ENCODE data around the gene TMED10. TPM values are rescaled to one million over a fixed set of nuclear protein-coding genes. Genes with fewer than 3 reads are reported as not detected.

TMED10 gene
- total and polyA plus RNA-seq, 2 of the 13 experiments (the other 11 are each of a cell fraction or from before 2014, with no cell fraction given), result 311 to 377 TPM

DNA sequence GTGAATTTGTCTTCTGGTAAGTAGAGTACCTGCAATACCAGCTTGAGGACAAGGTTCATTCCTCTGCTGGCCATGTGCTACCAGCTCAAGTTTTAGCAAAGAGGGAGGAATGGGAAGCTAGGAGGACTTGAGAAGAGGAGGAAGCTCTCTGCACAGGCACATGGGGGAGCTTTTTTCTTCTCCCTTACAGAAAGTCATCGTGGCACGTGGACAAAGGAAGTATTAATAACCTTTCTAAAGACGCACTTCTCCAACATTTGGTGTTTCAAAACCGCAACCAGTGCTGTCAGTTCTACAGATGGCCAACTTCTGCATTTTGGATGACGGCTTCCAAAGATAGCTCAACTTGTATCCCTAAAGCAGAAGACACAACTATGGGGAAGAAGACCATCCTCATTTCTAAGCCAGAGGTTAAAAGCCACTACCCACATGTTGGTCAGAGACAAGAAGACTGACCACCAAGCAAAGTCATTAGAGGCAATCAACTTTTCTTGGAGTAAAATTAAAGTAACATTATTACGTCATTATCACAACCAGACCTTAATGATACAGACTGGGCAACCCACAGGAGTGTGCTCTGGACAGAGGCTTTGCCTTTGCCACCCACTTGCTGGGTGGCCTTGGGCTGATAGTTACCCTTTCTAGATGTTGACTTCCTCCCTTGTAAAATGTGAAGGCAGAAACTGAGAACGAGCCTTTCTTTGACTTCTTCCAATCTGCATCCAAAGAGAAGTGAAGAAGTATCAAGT is 12.3 kb upstream of the TMED10 start:
- FAIRE-seq (no peak), DNase-seq (ENCODE audit: low spot score) (no peak), ATAC-seq (no peak)
- Histone ChIP-seq H3K4me2 (ENCODE audit: low read depth, low read length) (no peak overlapping the region), H3K79me2 (ENCODE audit: insufficient read depth, low read length) (no peaks in the 10 kb centered on the region), H3K4me1 (ENCODE audit: insufficient read depth, low read length) (peaks cover 20% of the 10 kb centered on the region; the same call in 1 of the 2 replicates), H3K9me3 (ENCODE audit: low read length) (no peaks in the 10 kb centered on the region), H3K36me3 (replicated peaks in 1 of 2; ENCODE audit: control insufficient read depth in 1 of 2, insufficient read depth in 2 of 2, low read length in 2 of 2) (no peaks in the 10 kb centered on the region), H3K27ac (ENCODE audit: extremely low read length, insufficient read depth, low read length) (no peak overlapping the region), H3K9ac (ENCODE audit: insufficient read depth, low read depth, low read length) (no peak overlapping the region), H3K4me3 (replicated peaks in 1 of 3; ENCODE audit: insufficient read depth in 1 of 3, low read depth in 2 of 3, low read length in 3 of 3) (no peak overlapping the region), H4K20me1 (ENCODE audit: insufficient read depth, low read length) (no peaks in the 10 kb centered on the region), H2AFZ (ENCODE audit: low read length) (no peak overlapping the region), H3K27me3 (ENCODE audit: control insufficient read depth in 1 of 2, insufficient read depth in 2 of 2, low read length in 2 of 2) (peaks cover 0 to 18% of the 10 kb centered on the region in 2 experiments; a peak in 3 of 5 replicates)
- POLR2A ChIA-PET, result no interaction called here
- TF ChIP-seq ATF7 (IDR thresholded peaks at IDR 0.05) (peak; percentile 58), ATF7 (CRISPR knock-in tag; IDR thresholded peaks at IDR 0.05) (no peak), ZNF264 (CRISPR knock-in tag; IDR thresholded peaks at IDR 0.05) (no peak), PAWR (CRISPR knock-in tag; IDR thresholded peaks at IDR 0.05; ENCODE audit: borderline replicate concordance) (no peak), ZNF703 (CRISPR knock-in tag; IDR thresholded peaks at IDR 0.05; ENCODE audit: borderline replicate concordance) (no peak), CHCHD3 (CRISPR knock-in tag; IDR thresholded peaks at IDR 0.05) (no peak)
- TF ChIP-seq, protein P1, sequence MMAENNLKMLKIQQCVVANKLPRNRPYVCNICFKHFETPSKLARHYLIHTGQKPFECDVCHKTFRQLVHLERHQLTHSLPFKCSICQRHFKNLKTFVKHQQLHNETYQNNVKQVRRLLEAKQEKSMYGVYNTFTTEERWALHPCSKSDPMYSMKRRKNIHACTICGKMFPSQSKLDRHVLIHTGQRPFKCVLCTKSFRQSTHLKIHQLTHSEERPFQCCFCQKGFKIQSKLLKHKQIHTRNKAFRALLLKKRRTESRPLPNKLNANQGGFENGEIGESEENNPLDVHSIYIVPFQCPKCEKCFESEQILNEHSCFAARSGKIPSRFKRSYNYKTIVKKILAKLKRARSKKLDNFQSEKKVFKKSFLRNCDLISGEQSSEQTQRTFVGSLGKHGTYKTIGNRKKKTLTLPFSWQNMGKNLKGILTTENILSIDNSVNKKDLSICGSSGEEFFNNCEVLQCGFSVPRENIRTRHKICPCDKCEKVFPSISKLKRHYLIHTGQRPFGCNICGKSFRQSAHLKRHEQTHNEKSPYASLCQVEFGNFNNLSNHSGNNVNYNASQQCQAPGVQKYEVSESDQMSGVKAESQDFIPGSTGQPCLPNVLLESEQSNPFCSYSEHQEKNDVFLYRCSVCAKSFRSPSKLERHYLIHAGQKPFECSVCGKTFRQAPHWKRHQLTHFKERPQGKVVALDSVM (CRISPR knock-in tag; IDR thresholded peaks at IDR 0.05), result no peak
- no TSS peak for BruUV-seq (replicated peaks)
- intact Hi-C loops (cut with micrococcal nuclease; ENCODE audit: unreplicated experiment), result no loop called here
- in situ Hi-C loops (cut with HindIII; ENCODE audit: extremely low pct_ligation_motif_present, low pct_unique_long_range_greater_than_20kb), result no loop called here
- CTCF ChIA-PET (ENCODE audit: low intra/inter-chr PET ratio, low total read pairs), result no interaction called here
- WGBS (ENCODE audit: low lambda C conversion rate), result 58% methylated on average over 7 of the region's 7 CpGs
